ENCODE measurements around the gene RSU1.
A peak's percentile ranks its signal among the peaks of the same experiment; 100 is the strongest.
"Not testable (repeated sequence)": the region's sequence is repeated elsewhere in the genome, so short reads cannot be mapped to it uniquely, and the experiment has no call there.

Gene RSU1

DNA sequence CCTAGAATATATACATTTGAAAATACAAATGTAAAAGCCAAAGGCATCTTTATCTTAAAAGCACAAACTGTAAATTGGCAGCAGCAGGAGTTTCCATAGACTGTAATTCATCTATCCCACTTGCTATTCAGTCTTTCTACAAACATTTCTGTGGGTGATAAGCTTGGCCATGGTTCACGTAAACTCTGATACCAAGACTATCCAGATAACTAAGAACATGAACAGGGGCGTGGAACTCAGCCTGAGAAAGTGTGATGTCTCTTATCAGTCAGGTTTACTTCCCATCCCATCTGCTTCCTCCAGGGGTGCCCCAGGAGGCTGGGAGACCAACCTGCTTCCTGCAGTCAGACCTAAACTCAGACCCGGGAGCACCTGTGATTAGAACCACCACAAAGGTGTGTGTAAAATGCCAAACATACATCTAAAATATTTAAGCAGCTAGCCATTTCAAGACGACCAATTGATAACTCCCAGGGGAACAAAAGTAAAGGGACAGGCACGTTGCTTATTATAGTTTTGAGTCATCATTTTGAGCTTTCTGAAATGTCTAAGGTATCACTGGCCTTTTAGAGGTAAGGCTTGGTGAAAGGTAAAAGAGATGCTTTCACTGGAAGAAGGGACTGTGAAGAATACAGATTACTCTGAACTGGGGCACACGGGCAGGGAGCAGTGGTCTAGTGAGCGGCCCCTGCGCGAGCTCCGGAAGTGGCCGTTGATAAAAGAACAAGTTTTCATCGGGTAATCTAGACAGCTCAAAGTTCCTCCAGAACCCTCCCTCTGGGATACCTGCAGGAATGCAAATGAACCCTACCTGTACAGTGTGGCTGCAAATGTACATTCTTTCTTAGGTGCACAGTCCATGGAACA is 51.5 kb downstream of the RSU1 start:
- peak in 2 of 3 donors; percentile 9 to 10 for DNase-seq
- peaks cover 0 to 11% (median 4%) of the 10 kb centered on the region in 4 experiments for H3K36me3 ChIP-seq (ENCODE audit: control insufficient read depth in 4 of 4, insufficient read depth in 4 of 4, low read length in 3 of 4)
- no peak overlapping the region for H3K27ac ChIP-seq (ENCODE audit: insufficient read depth in 1 of 2, low read depth in 1 of 2, low read length in 2 of 2, poor library complexity in 1 of 2, severe bottlenecking in 2 of 2)
- H3K27me3 ChIP-seq (replicated peaks in 2 of 5; ENCODE audit: control insufficient read depth in 4 of 5, insufficient read depth in 5 of 5, low read length in 4 of 5): no peaks in the 10 kb centered on the region
- 79% methylated on average over 11 of the region's 12 CpGs for WGBS (ENCODE audit: insufficient coverage)
- peaks cover 0 to 10% (median 4%) of the 10 kb centered on the region in 4 experiments for H3K4me1 ChIP-seq (ENCODE audit: control extremely low read depth in 1 of 4, control insufficient read depth in 4 of 4, insufficient read depth in 4 of 4, low read length in 3 of 4)
- no peaks in the 10 kb centered on the region for H3K9me3 ChIP-seq (ENCODE audit: control extremely low read depth in 1 of 5, control insufficient read depth in 4 of 5, insufficient read depth in 2 of 5, low read depth in 1 of 5, low read length in 4 of 5)
- ChIA-PET POLR2A (no interaction called here), CTCF (interaction anchor here (1.0 to 2.7 kb wide), 3 partner anchors 10 to 29 kb away, joined by 3 to 7 read pairs (median 3); no protein-coding TSS in a partner anchor)
- H3K4me3 ChIP-seq (ENCODE audit: control insufficient read depth in 1 of 7, extremely low read depth in 1 of 7, insufficient read depth in 4 of 7, low read depth in 2 of 7, low read length in 6 of 7): no peak overlapping the region

DNA sequence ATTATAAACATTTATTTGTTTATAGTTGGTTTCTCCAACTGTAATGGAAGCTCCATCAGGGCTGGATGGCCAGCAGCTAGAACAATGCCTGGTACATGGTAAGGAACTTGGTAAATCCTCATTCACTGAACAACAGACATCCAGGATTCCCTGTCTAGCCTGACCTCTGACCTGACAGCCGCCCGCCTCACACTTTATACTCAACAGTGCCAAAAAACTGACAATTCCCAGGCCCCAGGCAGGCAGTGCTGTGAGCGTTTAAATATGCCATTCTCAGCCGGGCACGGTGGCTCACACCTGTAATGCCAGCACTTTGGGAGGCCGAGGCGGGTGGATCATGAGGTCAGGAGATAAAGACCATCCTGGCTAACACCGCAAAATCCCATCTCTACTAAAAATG is 55.9 kb downstream of the RSU1 start:
- no peak for DNase-seq
- no peaks in the 10 kb centered on the region for H3K27me3 ChIP-seq (replicated peaks in 2 of 5; ENCODE audit: control insufficient read depth in 4 of 5, insufficient read depth in 5 of 5, low read length in 4 of 5)
- no peak overlapping the region for H3K4me3 ChIP-seq (ENCODE audit: control insufficient read depth in 1 of 7, extremely low read depth in 1 of 7, insufficient read depth in 4 of 7, low read depth in 2 of 7, low read length in 6 of 7)
- peaks cover 2 to 15% (median 7%) of the 10 kb centered on the region in 4 experiments for H3K36me3 ChIP-seq (ENCODE audit: control insufficient read depth in 4 of 4, insufficient read depth in 4 of 4, low read length in 3 of 4)
- 98% methylated on average over 8 of the region's 8 CpGs for WGBS (ENCODE audit: insufficient coverage)
- CTCF ChIA-PET: no interaction called here
- POLR2A ChIA-PET: no interaction called here
- no peaks in the 10 kb centered on the region for H3K9me3 ChIP-seq (ENCODE audit: control extremely low read depth in 1 of 5, control insufficient read depth in 4 of 5, insufficient read depth in 2 of 5, low read depth in 1 of 5, low read length in 4 of 5)
- H3K27ac ChIP-seq (ENCODE audit: insufficient read depth in 1 of 2, low read depth in 1 of 2, low read length in 2 of 2, poor library complexity in 1 of 2, severe bottlenecking in 2 of 2): no peak overlapping the region
- peaks cover 0 to 4% (median 2%) of the 10 kb centered on the region in 4 experiments for H3K4me1 ChIP-seq (ENCODE audit: control extremely low read depth in 1 of 4, control insufficient read depth in 4 of 4, insufficient read depth in 4 of 4, low read length in 3 of 4)

DNA sequence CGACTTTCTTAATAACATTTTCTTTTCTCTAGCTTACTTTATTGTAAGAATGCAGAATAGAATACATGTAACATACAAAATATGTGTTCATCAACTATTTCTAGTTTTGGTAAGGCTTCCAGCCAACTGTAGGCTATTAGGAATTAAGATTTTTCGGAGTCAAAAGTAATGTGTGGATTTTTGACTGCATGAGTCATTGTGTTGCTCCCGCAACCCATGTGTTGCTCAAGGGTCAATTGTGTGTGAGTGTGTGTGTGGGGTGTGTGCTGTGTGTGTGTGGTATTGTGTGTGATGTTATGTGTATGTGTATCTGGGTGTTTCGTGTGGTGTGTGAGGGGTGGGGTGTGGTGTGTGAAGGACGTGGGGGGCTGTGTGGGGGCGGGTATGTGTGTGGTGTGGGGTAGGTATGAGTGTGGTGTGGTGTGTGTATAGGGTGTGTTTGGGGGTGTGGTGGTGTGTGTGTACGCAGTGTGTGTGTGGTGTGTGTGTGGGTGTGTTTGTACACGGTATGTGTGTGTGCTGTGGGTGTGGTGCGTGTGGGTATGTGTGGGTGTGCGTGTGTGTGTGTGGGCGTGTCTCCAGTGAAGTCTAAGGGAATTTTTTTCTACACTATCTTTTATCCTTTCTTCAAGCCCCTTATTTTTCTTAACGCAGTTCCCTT is 60.5 kb downstream of the RSU1 start:
- ChIA-PET POLR2A (no interaction called here), CTCF (no interaction called here)
- H3K36me3 ChIP-seq (ENCODE audit: control insufficient read depth in 4 of 4, insufficient read depth in 4 of 4, low read length in 3 of 4): peaks cover 2 to 15% (median 14%) of the 10 kb centered on the region in 4 experiments
- no peaks in the 10 kb centered on the region for H3K4me1 ChIP-seq (ENCODE audit: control extremely low read depth in 1 of 4, control insufficient read depth in 4 of 4, insufficient read depth in 4 of 4, low read length in 3 of 4)
- H3K27ac ChIP-seq (ENCODE audit: insufficient read depth in 1 of 2, low read depth in 1 of 2, low read length in 2 of 2, poor library complexity in 1 of 2, severe bottlenecking in 2 of 2): no peak overlapping the region
- WGBS (ENCODE audit: insufficient coverage): 100% methylated on average over 4 of the region's 12 CpGs
- H3K4me3 ChIP-seq (ENCODE audit: control insufficient read depth in 1 of 7, extremely low read depth in 1 of 7, insufficient read depth in 4 of 7, low read depth in 2 of 7, low read length in 6 of 7): no peak overlapping the region
- H3K9me3 ChIP-seq (ENCODE audit: control extremely low read depth in 1 of 5, control insufficient read depth in 4 of 5, insufficient read depth in 2 of 5, low read depth in 1 of 5, low read length in 4 of 5): no peaks in the 10 kb centered on the region
- no peaks in the 10 kb centered on the region for H3K27me3 ChIP-seq (replicated peaks in 2 of 5; ENCODE audit: control insufficient read depth in 4 of 5, insufficient read depth in 5 of 5, low read length in 4 of 5)
- DNase-seq: no peak

DNA sequence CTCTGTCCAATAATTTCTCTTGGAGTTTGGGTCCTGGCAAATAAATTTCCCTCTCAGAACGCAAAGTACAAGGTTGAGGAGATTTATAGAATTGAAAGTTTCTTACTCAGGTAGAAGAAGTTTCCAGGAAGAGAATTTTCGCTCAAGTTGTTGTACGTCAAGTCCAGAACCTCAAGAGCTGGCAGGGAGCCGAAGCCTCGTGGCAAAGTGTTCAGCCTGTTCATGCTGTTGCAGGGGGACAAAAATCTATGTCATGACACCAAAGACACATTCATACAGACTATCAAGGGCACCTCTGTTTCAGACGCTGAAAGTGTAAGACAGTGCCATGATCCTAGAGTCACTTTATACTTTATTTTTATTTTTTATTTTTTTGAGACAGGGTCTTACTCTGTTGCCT is 62.5 kb downstream of the RSU1 start:
- DNase-seq: no peak
- no peaks in the 10 kb centered on the region for H3K9me3 ChIP-seq (ENCODE audit: control extremely low read depth in 1 of 5, control insufficient read depth in 4 of 5, insufficient read depth in 2 of 5, low read depth in 1 of 5, low read length in 4 of 5)
- ChIA-PET CTCF (interaction anchor here (0.6 kb wide), 1 partner anchor 1599 kb away, joined by 6 read pairs; no protein-coding TSS in a partner anchor), POLR2A (no interaction called here)
- no peak overlapping the region for H3K4me3 ChIP-seq (ENCODE audit: control insufficient read depth in 1 of 7, extremely low read depth in 1 of 7, insufficient read depth in 4 of 7, low read depth in 2 of 7, low read length in 6 of 7)
- 98% methylated on average over 4 of the region's 6 CpGs for WGBS (ENCODE audit: insufficient coverage)
- H3K36me3 ChIP-seq (ENCODE audit: control insufficient read depth in 4 of 4, insufficient read depth in 4 of 4, low read length in 3 of 4): peaks cover 2 to 24% (median 19%) of the 10 kb centered on the region in 4 experiments
- H3K27me3 ChIP-seq (replicated peaks in 2 of 5; ENCODE audit: control insufficient read depth in 4 of 5, insufficient read depth in 5 of 5, low read length in 4 of 5): no peaks in the 10 kb centered on the region
- H3K4me1 ChIP-seq (ENCODE audit: control extremely low read depth in 1 of 4, control insufficient read depth in 4 of 4, insufficient read depth in 4 of 4, low read length in 3 of 4): no peaks in the 10 kb centered on the region
- no peak overlapping the region for H3K27ac ChIP-seq (ENCODE audit: insufficient read depth in 1 of 2, low read depth in 1 of 2, low read length in 2 of 2, poor library complexity in 1 of 2, severe bottlenecking in 2 of 2)

DNA sequence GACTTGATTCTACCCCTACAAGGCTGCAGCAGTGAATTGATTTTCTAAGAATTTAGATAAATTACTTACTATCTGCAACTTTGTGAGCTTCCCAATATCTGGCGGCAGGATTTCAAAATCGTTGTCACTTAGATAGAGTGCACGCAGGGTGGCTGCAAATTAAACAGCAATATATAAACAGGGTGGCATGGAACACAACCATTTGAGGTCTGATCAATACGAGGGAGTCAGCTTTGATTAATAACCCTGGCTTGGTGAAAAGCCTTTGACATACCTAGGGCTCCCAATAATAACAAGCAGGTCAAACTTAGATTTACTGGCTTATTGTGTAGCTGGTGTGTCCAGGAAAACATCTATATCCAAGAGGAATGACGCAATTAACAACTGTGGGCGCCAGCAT is 64.4 kb downstream of the RSU1 start:
- CTCF ChIA-PET; POLR2A ChIA-PET; H3K27me3 ChIP-seq (replicated peaks in 2 of 5; ENCODE audit: control insufficient read depth in 4 of 5, insufficient read depth in 5 of 5, low read length in 4 of 5): not testable (repeated sequence)

DNA sequence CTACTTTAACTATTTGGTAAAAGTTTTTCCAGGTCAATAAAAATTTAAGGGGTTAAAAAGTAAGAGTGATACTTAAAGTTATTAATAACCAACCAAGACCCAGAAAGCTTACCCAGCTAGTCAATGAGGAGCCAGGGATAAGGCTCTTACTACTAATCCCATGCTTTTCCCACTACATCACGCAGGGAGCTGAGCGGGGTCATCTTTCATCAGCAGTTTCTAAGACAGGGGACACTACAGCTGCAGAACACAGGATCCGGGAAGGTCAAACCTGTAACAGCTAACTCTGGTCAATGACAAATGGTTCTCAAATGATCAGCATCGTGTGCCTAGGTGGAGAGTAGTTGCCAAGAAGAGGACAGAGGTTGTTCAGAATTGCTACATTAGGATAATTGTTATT is 65.1 kb downstream of the RSU1 start:
- Histone ChIP-seq H3K4me3 (ENCODE audit: control insufficient read depth in 1 of 7, extremely low read depth in 1 of 7, insufficient read depth in 4 of 7, low read depth in 2 of 7, low read length in 6 of 7) (no peak overlapping the region), H3K27ac (ENCODE audit: insufficient read depth in 1 of 2, low read depth in 1 of 2, low read length in 2 of 2, poor library complexity in 1 of 2, severe bottlenecking in 2 of 2) (no peak overlapping the region), H3K4me1 (ENCODE audit: control extremely low read depth in 1 of 4, control insufficient read depth in 4 of 4, insufficient read depth in 4 of 4, low read length in 3 of 4) (no peaks in the 10 kb centered on the region), H3K36me3 (ENCODE audit: control insufficient read depth in 4 of 4, insufficient read depth in 4 of 4, low read length in 3 of 4) (peaks cover 3 to 25% (median 20%) of the 10 kb centered on the region in 4 experiments), H3K9me3 (ENCODE audit: control extremely low read depth in 1 of 5, control insufficient read depth in 4 of 5, insufficient read depth in 2 of 5, low read depth in 1 of 5, low read length in 4 of 5) (no peaks in the 10 kb centered on the region), H3K27me3 (replicated peaks in 2 of 5; ENCODE audit: control insufficient read depth in 4 of 5, insufficient read depth in 5 of 5, low read length in 4 of 5) (no peaks in the 10 kb centered on the region)
- ChIA-PET CTCF (no interaction called here), POLR2A (no interaction called here)
- WGBS (ENCODE audit: insufficient coverage): 100% methylated on average over 3 of the region's 4 CpGs
- DNase-seq: no peak

More for the DNA sequence above, 64.4 kb downstream of the RSU1 start:
- H3K36me3 ChIP-seq (ENCODE audit: control insufficient read depth in 4 of 4, insufficient read depth in 4 of 4, low read length in 3 of 4): peaks cover 3 to 25% (median 20%) of the 10 kb centered on the region in 4 experiments
- not testable (repeated sequence) for H3K9me3 ChIP-seq (ENCODE audit: control extremely low read depth in 1 of 5, control insufficient read depth in 4 of 5, insufficient read depth in 2 of 5, low read depth in 1 of 5, low read length in 4 of 5); H3K4me3 ChIP-seq (ENCODE audit: control insufficient read depth in 1 of 7, extremely low read depth in 1 of 7, insufficient read depth in 4 of 7, low read depth in 2 of 7, low read length in 6 of 7); H3K27ac ChIP-seq (ENCODE audit: insufficient read depth in 1 of 2, low read depth in 1 of 2, low read length in 2 of 2, poor library complexity in 1 of 2, severe bottlenecking in 2 of 2); DNase-seq; H3K4me1 ChIP-seq (ENCODE audit: control extremely low read depth in 1 of 4, control insufficient read depth in 4 of 4, insufficient read depth in 4 of 4, low read length in 3 of 4)
- 93% methylated on average over 5 of the region's 6 CpGs for WGBS (ENCODE audit: insufficient coverage)

DNA sequence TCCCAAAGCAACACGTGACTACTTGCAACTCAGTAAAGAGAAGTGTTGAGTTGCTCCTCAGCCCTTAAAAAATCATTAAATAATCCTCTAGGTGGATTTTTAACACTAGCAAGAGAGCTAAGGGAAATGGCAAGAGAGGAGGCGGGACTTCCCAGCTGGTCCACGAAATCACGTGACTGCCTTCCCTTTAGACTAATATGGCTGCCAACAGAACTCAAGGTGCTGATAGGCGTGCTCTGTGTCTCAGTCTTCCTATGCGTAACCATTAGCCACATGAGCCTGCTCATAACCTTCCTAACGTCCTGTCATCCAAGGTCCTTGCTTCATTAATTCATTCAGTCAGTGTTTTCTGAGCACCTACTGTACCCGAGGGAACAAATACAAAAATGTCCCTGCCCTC is 66.0 kb downstream of the RSU1 start:
- ChIA-PET POLR2A (no interaction called here), CTCF (no interaction called here)
- H3K4me3 ChIP-seq (ENCODE audit: control insufficient read depth in 1 of 7, extremely low read depth in 1 of 7, insufficient read depth in 4 of 7, low read depth in 2 of 7, low read length in 6 of 7): no peak overlapping the region

More for the DNA sequence above, 66.0 kb downstream of the RSU1 start:
- WGBS (ENCODE audit: insufficient coverage): 95% methylated on average over 7 of the region's 8 CpGs
- Histone ChIP-seq H3K27ac (ENCODE audit: insufficient read depth in 1 of 2, low read depth in 1 of 2, low read length in 2 of 2, poor library complexity in 1 of 2, severe bottlenecking in 2 of 2) (no peak overlapping the region), H3K36me3 (ENCODE audit: control insufficient read depth in 4 of 4, insufficient read depth in 4 of 4, low read length in 3 of 4) (peaks cover 3 to 25% (median 20%) of the 10 kb centered on the region in 4 experiments), H3K27me3 (replicated peaks in 2 of 5; ENCODE audit: control insufficient read depth in 4 of 5, insufficient read depth in 5 of 5, low read length in 4 of 5) (no peaks in the 10 kb centered on the region), H3K4me1 (ENCODE audit: control extremely low read depth in 1 of 4, control insufficient read depth in 4 of 4, insufficient read depth in 4 of 4, low read length in 3 of 4) (no peaks in the 10 kb centered on the region), H3K9me3 (ENCODE audit: control extremely low read depth in 1 of 5, control insufficient read depth in 4 of 5, insufficient read depth in 2 of 5, low read depth in 1 of 5, low read length in 4 of 5) (no peaks in the 10 kb centered on the region)
- DNase-seq: no peak

Measured in common myeloid progenitor, CD34-positive (primary cell).